GM12878 (cell line): ENCODE results near the gene MRPL50. TPM values are rescaled to one million over a fixed set of nuclear protein-coding genes. Genes with fewer than 3 reads are reported as not detected.

Experiments used
- ATAC-seq: fragments of 200-7000 bp; cut with Tn5 transposase; 3 replicates; pipeline ENCODE4 v1.9.1; 2020; ENCODE audit warnings: mild to moderate bottlenecking, moderate library complexity
- BruUV-seq: library from RNA; stranded (reverse); fragments of 400-500 nt; replicated peaks from 2 replicates; lab custom pipeline; 2021; lab: Mats Ljungman, UMichigan
- CTCF ChIA-PET: fragments of 300-600 bp; sonication (Branson Sonifier 250); formaldehyde crosslinking; extraction: SDS; loops from one replicate; lab custom pipeline; 2021; ENCODE audit warnings: inconsistent platforms; lab: Yijun Ruan, JAX
- POLR2A ChIA-PET: fragments of 350-600 bp; formaldehyde crosslinking; extraction: SDS; loops from one replicate; lab custom pipeline; 2021; ENCODE audit warnings: inconsistent platforms; lab: Charles Lee
- RAD21 ChIA-PET: fragments of 300-600 bp; sonication (Branson Sonifier 250); formaldehyde crosslinking; loops from one replicate; lab custom pipeline; 2023; ENCODE audit warnings: antibody characterized with exemption; ENCODE audit not compliant: unreplicated experiment; lab: Charles Lee
- SMC1A ChIA-PET: fragments of 300-600 bp; sonication (Branson Sonifier 250); formaldehyde crosslinking; loops from one replicate; lab custom pipeline; 2023; ENCODE audit not compliant: unreplicated experiment, uncharacterized antibody; lab: Charles Lee
- DNase-seq: peaks from one replicate; pipeline ENCODE4 v3.0.0-alpha.2; 2011; ENCODE audit warnings: low read depth, low spot score
- FAIRE-seq: peaks from 3 replicates; lab custom pipeline; 2011; peaks lifted over from hg19 to GRCh38; lab: Jason Lieb, UNC
- H2AFZ ChIP-seq: 2 replicates; pipeline ENCODE4 v1.6.0; 2011; ENCODE audit warnings: low read depth, low read length, control low read depth; ENCODE audit not compliant: control insufficient read depth
- H3K27ac ChIP-seq: 2 replicates; pipeline ENCODE4 v1.5.1; 2011; ENCODE audit warnings: control low read depth; ENCODE audit not compliant: control insufficient read depth, insufficient read depth
- H3K27me3 ChIP-seq, 2 experiments: replicated peaks in 1 of 2; 2 replicates each; pipeline versions ENCODE4 v1.6.0 to v1.6.1; 2011; ENCODE audit warnings: low read length in 1 of 2; ENCODE audit not compliant: control insufficient read depth in 2 of 2, insufficient read depth in 2 of 2
- H3K36me3 ChIP-seq, 2 experiments: 2 replicates each; pipeline ENCODE4 v1.5.1; 2011; ENCODE audit warnings: low read length in 1 of 2; ENCODE audit not compliant: control insufficient read depth in 2 of 2, insufficient read depth in 2 of 2
- H3K4me1 ChIP-seq: 2 replicates; pipeline ENCODE4 v1.6.1; 2011; ENCODE audit warnings: mild to moderate bottlenecking, low read length, moderate library complexity, mixed read lengths; ENCODE audit not compliant: control insufficient read depth, insufficient read depth
- H3K4me2 ChIP-seq: 2 replicates; pipeline ENCODE4 v1.6.0; 2011; ENCODE audit warnings: control low read depth; ENCODE audit not compliant: control insufficient read depth, insufficient read depth
- H3K4me3 ChIP-seq: fragments of 200-600 bp; sonication (generic); 2 replicates; pipeline ENCODE4 v1.5.1; 2016
- H3K79me2 ChIP-seq: 2 replicates; pipeline ENCODE4 v1.6.0; 2011; ENCODE audit warnings: low read length; ENCODE audit not compliant: control insufficient read depth, insufficient read depth
- H3K9ac ChIP-seq: 2 replicates; pipeline ENCODE4 v1.8.0; 2011; ENCODE audit warnings: low read length, control low read depth, mixed read lengths; ENCODE audit not compliant: control insufficient read depth, insufficient read depth
- H3K9me3 ChIP-seq: replicated peaks from 3 replicates; pipeline ENCODE4 v1.5.1; 2011; ENCODE audit warnings: mild to moderate bottlenecking, low read length; ENCODE audit not compliant: control insufficient read depth, insufficient read depth
- H4K20me1 ChIP-seq: 2 replicates; pipeline ENCODE4 v1.6.0; 2011; ENCODE audit not compliant: control insufficient read depth, insufficient read depth
- DPF2 ChIP-seq: fragments of 450-650 bp; IDR thresholded peaks from 2 replicates; pipeline ENCODE4 v1.6.1; 2017; ENCODE audit warnings: mild to moderate bottlenecking
- EP300 ChIP-seq, 2 experiments: fragments of 150-350 bp in 1 of 2; IDR thresholded peaks; 2 replicates each; pipeline ENCODE4 v1.6.1; 2011 to 2012; ENCODE audit warnings: low read depth in 2 of 2, low read length in 2 of 2, borderline replicate concordance in 1 of 2, improper control_type of control experiment in 1 of 2, inconsistent platforms in 1 of 2; ENCODE audit not compliant: control insufficient read depth in 1 of 2
- LARP7 ChIP-seq: fragments of 450-650 bp; IDR thresholded peaks from 2 replicates; pipeline ENCODE4 v1.6.1; 2017; ENCODE audit warnings: mild to moderate bottlenecking
- RAD21 ChIP-seq: IDR thresholded peaks from 2 replicates; pipeline ENCODE4 v1.6.1; 2011; ENCODE audit warnings: mild to moderate bottlenecking, low read depth, low read length, moderate library complexity; ENCODE audit not compliant: insufficient read depth
- WGBS: methylation state at CpG from one replicate; pipeline ENCODE4 v1.1.6; 2016; ENCODE audit warnings: low lambda C conversion rate; ENCODE audit not compliant: insufficient replicate concordance, insufficient coverage; ENCODE audit errors: missing lambda C conversion rate; 5-methylcytosine and 5-hydroxymethylcytosine counted together
- in situ Hi-C: fragments of 300-500 bp; cut with MboI; formaldehyde crosslinking; loops from 9 replicates; pipeline ENCODE4 v1.14.3; 2018; ENCODE audit warnings: mixed read lengths
- intact Hi-C: fragments of 100-400 bp; cut with micrococcal nuclease; formaldehyde crosslinking; loops from one replicate; pipeline ENCODE4 v1.14.2; 2022; ENCODE audit not compliant: unreplicated experiment
- polyA plus RNA-seq, 11 experiments: library from polyadenylated mRNA; depleted of rRNA in 4 of 11; unstranded in 6 of 11; stranded (reverse) in 5 of 11; fragments of >200 nt; fragmentation: Nextera tagmentation in 4 of 11; fragmentation: Illumina TruSeq in 1 of 11; extraction: Ambion mirVana in 4 of 11; extraction: Trizol in 1 of 11; gene quantifications; 1 replicate in 1 of 11; 2 replicates in 10 of 11; pipeline versions ENCODE4 v1.2.1 to v1.2.3, GENCODE V29; 2011 to 2016; ENCODE audit warnings: inconsistent platforms in 2 of 11, missing spikeins in 2 of 11, low read depth in 1 of 11
- total RNA-seq, 4 experiments: library from RNA; depleted of rRNA in 3 of 4; stranded (reverse); fragments of >200 nt in 3 of 4; fragmentation: Illumina TruSeq in 1 of 4; extraction: Trizol in 1 of 4; gene quantifications; 2 replicates each; pipeline versions ENCODE4 v1.2.1 to v1.2.3, GENCODE V29; 2013 to 2021
- TF ChIP-seq, protein P1 (sequence below), 3 experiments: IDR thresholded peaks in 2 of 3; conservative IDR thresholded peaks in 1 of 3; 2 replicates each; pipeline ENCODE4 v1.5.1; 2011; ENCODE audit warnings: low read depth in 3 of 3, low read length in 3 of 3, mild to moderate bottlenecking in 3 of 3, control low read depth in 2 of 3, moderate library complexity in 2 of 3, inconsistent platforms in 1 of 3, mixed read lengths in 1 of 3; ENCODE audit not compliant: control insufficient read depth in 2 of 3, insufficient read depth in 1 of 3; ENCODE audit errors: extremely low read depth in 1 of 3

Gene MRPL50
- total and polyA plus RNA-seq, 10 of the 15 experiments (the other 5 are each of a cell fraction or from before 2014, with no cell fraction given), result 12.8 to 79.4 (median 27.9) TPM

DNA sequence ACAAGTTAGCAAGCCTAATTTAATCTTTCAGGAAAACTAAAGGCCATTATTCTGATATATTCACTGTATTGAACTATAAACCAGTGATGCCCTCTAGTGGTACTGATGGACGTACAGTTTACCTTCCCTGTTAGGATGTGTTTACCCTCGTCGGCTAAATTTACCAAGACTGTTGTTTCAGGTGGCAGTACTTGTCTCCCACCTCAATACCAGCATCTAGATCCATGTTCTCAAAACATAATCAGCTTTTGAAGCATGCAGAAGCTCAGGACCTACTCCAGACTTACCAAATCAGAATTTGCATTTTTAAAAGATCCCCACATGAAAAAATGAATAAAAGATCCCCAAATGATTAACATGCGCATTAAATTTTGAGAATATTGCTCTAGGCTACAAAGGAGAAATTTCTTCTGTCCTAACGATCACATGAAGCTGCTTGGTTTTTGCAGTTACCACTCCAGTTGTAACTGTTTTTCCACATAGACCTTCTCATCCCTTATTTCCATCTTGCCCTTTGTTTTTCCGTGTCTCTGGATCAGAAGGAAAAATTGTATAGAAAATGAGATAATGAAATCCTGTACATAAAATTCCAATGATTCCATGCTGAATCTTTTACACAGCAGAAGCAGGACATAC lies 10.4 kb downstream of the MRPL50 start:
- 48% methylated on average over 6 of the region's 6 CpGs for WGBS
- ChIA-PET SMC1A (interaction anchor here (1.0 to 1.6 kb wide), 4 partner anchors 15 to 676 kb away, joined by 3 to 4 read pairs (median 3); no protein-coding TSS in a partner anchor), RAD21 (interaction anchor here (0.8 to 2.2 kb wide), 4 partner anchors 10 to 269 kb away, joined by 3 to 7 read pairs (median 3); partner anchors contain the start of genes MRPL50 and ZNF189), CTCF (interaction anchor here (0.7 to 2.9 kb wide), 15 partner anchors 8 to 1110 kb away, joined by 3 to 23 read pairs (median 5); partner anchors contain the start of genes MRPL50, RNF20 and ZNF189), POLR2A (no interaction called here)
- H3K79me2 ChIP-seq, result peaks cover 10% of the 10 kb centered on the region
- peaks cover 0 to 14% of the 10 kb centered on the region in 2 experiments; a peak in 1 of 4 replicates for H3K36me3 ChIP-seq
- no peaks in the 10 kb centered on the region; the same call in 2 of the 3 replicates for H3K9me3 ChIP-seq
- H3K27ac ChIP-seq, result no peak overlapping the region
- BruUV-seq, result no TSS peak
- no peak overlapping the region for H3K4me2 ChIP-seq
- in situ Hi-C loops, result no loop called here
- FAIRE-seq, result no peak
- TF ChIP-seq DPF2, result no peak
- no peak for TF ChIP-seq EP300 (IDR thresholded peaks at IDR 0.05; ENCODE audit: borderline replicate concordance in 1 of 2, control insufficient read depth in 1 of 2, low read depth in 2 of 2, low read length in 2 of 2)
- TF ChIP-seq LARP7, result no peak
- TF ChIP-seq, protein P1, sequence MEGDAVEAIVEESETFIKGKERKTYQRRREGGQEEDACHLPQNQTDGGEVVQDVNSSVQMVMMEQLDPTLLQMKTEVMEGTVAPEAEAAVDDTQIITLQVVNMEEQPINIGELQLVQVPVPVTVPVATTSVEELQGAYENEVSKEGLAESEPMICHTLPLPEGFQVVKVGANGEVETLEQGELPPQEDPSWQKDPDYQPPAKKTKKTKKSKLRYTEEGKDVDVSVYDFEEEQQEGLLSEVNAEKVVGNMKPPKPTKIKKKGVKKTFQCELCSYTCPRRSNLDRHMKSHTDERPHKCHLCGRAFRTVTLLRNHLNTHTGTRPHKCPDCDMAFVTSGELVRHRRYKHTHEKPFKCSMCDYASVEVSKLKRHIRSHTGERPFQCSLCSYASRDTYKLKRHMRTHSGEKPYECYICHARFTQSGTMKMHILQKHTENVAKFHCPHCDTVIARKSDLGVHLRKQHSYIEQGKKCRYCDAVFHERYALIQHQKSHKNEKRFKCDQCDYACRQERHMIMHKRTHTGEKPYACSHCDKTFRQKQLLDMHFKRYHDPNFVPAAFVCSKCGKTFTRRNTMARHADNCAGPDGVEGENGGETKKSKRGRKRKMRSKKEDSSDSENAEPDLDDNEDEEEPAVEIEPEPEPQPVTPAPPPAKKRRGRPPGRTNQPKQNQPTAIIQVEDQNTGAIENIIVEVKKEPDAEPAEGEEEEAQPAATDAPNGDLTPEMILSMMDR (IDR thresholded peaks at IDR 0.05 in 2 of 3, conservative IDR thresholded peaks at IDR 0.05 in 1 of 3; ENCODE audit: control insufficient read depth in 2 of 3, extremely low read depth in 1 of 3, insufficient read depth in 1 of 3, low read depth in 3 of 3, low read length in 3 of 3), result peak; percentile 35 to 42 (median 40); a peak in 5 of 6 replicates
- TF ChIP-seq RAD21, result 0 out of 2 replicates have a peak, but pooled peaks have one; percentile 10
- no peak for DNase-seq
- H3K4me3 ChIP-seq, result no peak overlapping the region
- intact Hi-C loops, result no loop called here
- H2AFZ ChIP-seq, result no peak overlapping the region
- no peaks in the 10 kb centered on the region for H4K20me1 ChIP-seq
- H3K4me1 ChIP-seq, result no peaks in the 10 kb centered on the region
- ATAC-seq, result peak; percentile 85
- H3K27me3 ChIP-seq, result no peaks in the 10 kb centered on the region
- no peak overlapping the region for H3K9ac ChIP-seq
